ENCODE results near the gene POLR2F. TPM values are rescaled to one million over a fixed set of nuclear protein-coding genes. Genes with fewer than 3 reads are reported as not detected.
A peak's percentile ranks its signal among the peaks of the same experiment; 100 is the strongest.

POLR2F gene
- total and polyA plus RNA-seq, 9 of the 15 experiments (the other 6 are each of a cell fraction or from before 2014, with no cell fraction given): 98.9 to 410 (median 168) TPM

DNA sequence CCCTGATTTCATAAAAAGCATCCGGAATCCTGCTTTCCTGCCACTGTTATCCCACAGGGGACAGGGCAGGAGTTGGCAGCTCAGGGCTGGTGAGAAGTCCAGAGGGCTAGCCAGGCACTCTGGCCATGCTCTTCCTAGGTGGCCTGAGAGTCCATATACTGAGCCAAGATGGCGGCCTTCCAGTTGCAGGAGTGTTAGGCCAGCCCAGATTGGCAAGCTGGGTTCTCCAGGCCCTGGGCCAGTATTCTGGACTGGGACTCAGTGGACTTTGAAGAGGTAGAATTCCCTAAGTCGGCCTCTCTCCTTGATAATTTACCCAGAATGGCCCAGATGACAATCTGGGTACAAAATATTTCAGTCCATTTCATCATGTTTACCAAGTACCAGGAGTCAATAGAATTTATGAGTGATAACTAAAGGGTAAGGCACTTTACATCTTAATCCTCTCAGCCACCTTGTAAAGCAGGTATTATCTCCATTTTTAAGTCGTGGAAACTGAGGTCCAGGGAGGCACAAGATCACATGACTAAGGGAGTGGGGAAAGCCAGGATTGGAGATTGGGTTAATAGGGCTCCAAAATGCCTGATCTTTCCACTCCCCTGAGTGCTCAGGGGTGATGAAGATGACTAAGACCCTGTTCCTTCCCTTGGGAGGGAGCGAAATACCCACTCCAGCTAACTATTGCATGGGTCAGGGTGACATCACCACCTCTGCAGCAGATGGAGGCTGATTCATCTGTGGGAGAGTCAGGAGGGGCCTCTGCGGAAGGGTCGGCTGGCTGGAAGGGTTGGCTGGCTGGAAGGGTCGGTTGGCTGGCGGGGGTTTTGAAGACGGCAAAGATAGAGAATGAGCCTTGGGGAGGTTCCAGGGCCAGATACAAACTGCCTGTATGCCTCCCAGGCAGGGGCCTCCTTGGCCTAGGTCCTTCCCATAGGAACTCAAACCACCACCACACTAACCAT, 48.6 kb upstream of the POLR2F start (continued):
- TF ChIP-seq, protein P1, sequence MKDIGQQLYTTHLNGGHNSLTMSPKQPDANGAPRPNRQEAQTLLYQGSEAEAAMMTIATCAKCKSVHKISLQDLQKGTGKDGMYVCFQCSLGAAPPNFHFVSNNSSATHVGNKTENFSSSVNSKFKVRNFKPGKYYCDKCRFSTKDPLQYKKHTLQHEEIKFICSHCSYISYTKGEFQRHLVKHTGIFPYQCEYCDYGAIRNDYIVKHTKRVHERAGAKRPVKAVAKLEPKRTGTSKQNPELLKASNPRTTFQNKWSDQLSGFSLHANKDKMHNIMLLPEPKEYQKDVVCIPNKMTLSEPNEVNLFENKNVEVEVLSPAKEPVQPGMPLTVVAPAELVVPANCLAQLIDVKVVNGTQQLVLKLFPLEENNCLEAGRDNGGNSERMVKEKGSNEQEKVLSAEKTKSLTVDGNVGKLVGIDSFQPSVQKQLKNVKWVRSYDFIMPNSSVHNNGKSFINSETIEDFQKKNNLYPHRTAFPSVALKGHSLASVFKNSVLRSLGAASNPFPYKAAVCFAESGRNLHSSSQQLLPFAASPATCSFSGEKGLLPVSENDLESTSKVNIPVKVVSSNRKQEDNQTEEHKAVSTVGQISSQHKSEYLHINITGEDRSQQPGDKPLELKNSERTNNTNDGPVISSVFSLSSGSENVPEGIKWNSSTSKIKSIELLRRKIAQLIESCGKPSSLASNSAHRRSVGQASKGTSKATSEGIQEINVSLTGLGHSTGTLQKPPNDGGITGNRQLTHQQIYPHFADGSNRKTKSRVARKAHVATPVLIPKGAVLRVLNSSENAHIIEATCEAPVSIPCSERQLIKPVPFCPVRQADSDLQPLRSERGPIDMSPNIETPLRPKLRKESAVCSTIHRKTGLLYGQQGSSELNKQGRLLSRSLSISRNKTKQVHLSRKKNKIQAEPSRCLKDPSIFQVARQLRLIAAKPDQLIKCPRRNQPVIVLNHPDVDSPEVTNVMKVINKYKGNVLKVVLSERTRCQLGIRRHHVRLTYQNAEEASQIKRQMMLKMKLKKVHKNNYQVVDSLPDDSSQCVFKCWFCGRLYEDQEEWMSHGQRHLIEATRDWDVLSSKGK (CRISPR knock-in tag; IDR thresholded peaks at IDR 0.05): no peak
- TF ChIP-seq SETDB1 (IDR thresholded peaks at IDR 0.05; ENCODE audit: low read length) (no peak), ZKSCAN3 (CRISPR knock-in tag; IDR thresholded peaks at IDR 0.05) (no peak), ZNF253 (CRISPR knock-in tag; conservative IDR thresholded peaks at IDR 0.05) (no peak), ZNF830 (CRISPR knock-in tag; IDR thresholded peaks at IDR 0.05) (no peak), RBFOX2 (IDR thresholded peaks at IDR 0.05; ENCODE audit: low read depth, low read length) (no peak), GTF2F1 (IDR thresholded peaks at IDR 0.05; ENCODE audit: low read depth, low read length) (no peak), HOXB6 (CRISPR knock-in tag; IDR thresholded peaks at IDR 0.05; ENCODE audit: borderline replicate concordance) (no peak), BRD9 (IDR thresholded peaks at IDR 0.05; ENCODE audit: low read depth, partially characterized antibody) (peak; percentile 32), ESRRA (IDR thresholded peaks at IDR 0.05; ENCODE audit: borderline replicate concordance, low read depth) (no peak), ZNF121 (CRISPR knock-in tag; conservative IDR thresholded peaks at IDR 0.05) (no peak), XRCC3 (IDR thresholded peaks at IDR 0.05) (no peak), EP400 (IDR thresholded peaks at IDR 0.05) (peak; percentile 69), ZNF584 (CRISPR knock-in tag; IDR thresholded peaks at IDR 0.05; ENCODE audit: low read depth) (peak; percentile 93), ELF1 (tag; IDR thresholded peaks at IDR 0.05) (no peak; the same call in 1 of the 2 replicates), SAP30 (IDR thresholded peaks at IDR 0.05; ENCODE audit: borderline replicate concordance, insufficient read depth, low read depth, low read length, poor library complexity, severe bottlenecking) (no peak), MEF2D (tag; conservative IDR thresholded peaks at IDR 0.05; ENCODE audit: low read depth) (no peak), ZNF3 (CRISPR knock-in tag; IDR thresholded peaks at IDR 0.05) (no peak), HDAC6 (IDR thresholded peaks at IDR 0.05; ENCODE audit: low read depth, low read length) (no peak)
- TF ChIP-seq, protein P2, sequence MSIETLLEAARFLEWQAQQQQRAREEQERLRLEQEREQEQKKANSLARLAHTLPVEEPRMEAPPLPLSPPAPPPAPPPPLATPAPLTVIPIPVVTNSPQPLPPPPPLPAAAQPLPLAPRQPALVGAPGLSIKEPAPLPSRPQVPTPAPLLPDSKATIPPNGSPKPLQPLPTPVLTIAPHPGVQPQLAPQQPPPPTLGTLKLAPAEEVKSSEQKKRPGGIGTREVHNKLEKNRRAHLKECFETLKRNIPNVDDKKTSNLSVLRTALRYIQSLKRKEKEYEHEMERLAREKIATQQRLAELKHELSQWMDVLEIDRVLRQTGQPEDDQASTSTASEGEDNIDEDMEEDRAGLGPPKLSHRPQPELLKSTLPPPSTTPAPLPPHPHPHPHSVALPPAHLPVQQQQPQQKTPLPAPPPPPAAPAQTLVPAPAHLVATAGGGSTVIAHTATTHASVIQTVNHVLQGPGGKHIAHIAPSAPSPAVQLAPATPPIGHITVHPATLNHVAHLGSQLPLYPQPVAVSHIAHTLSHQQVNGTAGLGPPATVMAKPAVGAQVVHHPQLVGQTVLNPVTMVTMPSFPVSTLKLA (conservative IDR thresholded peaks at IDR 0.05): no peak; a peak in 1 of 4 replicates
- TF ChIP-seq, protein P3, sequence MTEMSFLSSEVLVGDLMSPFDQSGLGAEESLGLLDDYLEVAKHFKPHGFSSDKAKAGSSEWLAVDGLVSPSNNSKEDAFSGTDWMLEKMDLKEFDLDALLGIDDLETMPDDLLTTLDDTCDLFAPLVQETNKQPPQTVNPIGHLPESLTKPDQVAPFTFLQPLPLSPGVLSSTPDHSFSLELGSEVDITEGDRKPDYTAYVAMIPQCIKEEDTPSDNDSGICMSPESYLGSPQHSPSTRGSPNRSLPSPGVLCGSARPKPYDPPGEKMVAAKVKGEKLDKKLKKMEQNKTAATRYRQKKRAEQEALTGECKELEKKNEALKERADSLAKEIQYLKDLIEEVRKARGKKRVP (CRISPR knock-in tag; IDR thresholded peaks at IDR 0.05): peak; percentile 83
